K562 (cell line): ENCODE measurements around the gene PPP1R12B. TPM values are rescaled to one million over a fixed set of nuclear protein-coding genes. Genes with fewer than 3 reads are reported as not detected.

Source experiments
- ARID4B ChIP-seq: sonication (generic); formaldehyde crosslinking; IDR thresholded peaks from 2 replicates; pipeline ENCODE4 v1.8.0; 2022; ENCODE audit warnings: mild to moderate bottlenecking, missing genetic modification reagents
- BCOR ChIP-seq: fragments of 450-650 bp; IDR thresholded peaks from 2 replicates; pipeline ENCODE4 v1.6.1; 2016
- CREB1 ChIP-seq, 2 experiments: sonication (generic) in 1 of 2; formaldehyde crosslinking in 1 of 2; IDR thresholded peaks; 2 replicates each; pipeline versions ENCODE4 v1.6.1 to v1.8.0; 2012 to 2022; ENCODE audit warnings: inconsistent platforms in 1 of 2, mild to moderate bottlenecking in 1 of 2, missing genetic modification reagents in 1 of 2, moderate library complexity in 1 of 2
- CTBP1 ChIP-seq: fragments of 450-650 bp; IDR thresholded peaks from 2 replicates; pipeline ENCODE4 v1.6.1; 2016; ENCODE audit warnings: borderline replicate concordance
- FOS ChIP-seq: IDR thresholded peaks from 3 replicates; pipeline ENCODE4 v1.6.1; 2011; ENCODE audit not compliant: insufficient read length; ENCODE audit errors: extremely low read depth
- HIVEP1 ChIP-seq: fragments of 250-450 bp; sonication (Bioruptor Pico); IDR thresholded peaks from 2 replicates; pipeline ENCODE4 v1.4.0; 2020; ENCODE audit warnings: mild to moderate bottlenecking
- KAT8 ChIP-seq: fragments of 450-650 bp; IDR thresholded peaks from 2 replicates; pipeline ENCODE4 v1.6.1; 2016; ENCODE audit warnings: low read depth, mild to moderate bottlenecking
- KLF16 ChIP-seq: IDR thresholded peaks from 2 replicates; pipeline ENCODE4 v1.6.1; 2016; ENCODE audit warnings: antibody characterized with exemption
- MAFG ChIP-seq: fragments of 450-650 bp; conservative IDR thresholded peaks from 2 replicates; pipeline ENCODE4 v1.6.1; 2016; ENCODE audit warnings: missing genetic modification characterization, missing compliant biosample characterization
- MTA2 ChIP-seq: fragments of 450-650 bp; IDR thresholded peaks from 2 replicates; pipeline ENCODE4 v1.6.1; 2016; ENCODE audit warnings: low read depth
- NCOR1 ChIP-seq: fragments of 450-650 bp; IDR thresholded peaks from 2 replicates; pipeline ENCODE4 v1.6.1; 2016; ENCODE audit warnings: mild to moderate bottlenecking, moderate library complexity
- NFE2L1 ChIP-seq: fragments of 450-650 bp; IDR thresholded peaks from 2 replicates; pipeline ENCODE4 v1.6.1; 2016; ENCODE audit warnings: missing genetic modification characterization, low read depth, mild to moderate bottlenecking, missing compliant biosample characterization, moderate library complexity, borderline replicate concordance
- POLR3G ChIP-seq: IDR thresholded peaks from 2 replicates; pipeline ENCODE4 v1.6.1; 2011; ENCODE audit not compliant: insufficient read length, insufficient replicate concordance; ENCODE audit errors: extremely low read depth
- RBM17 ChIP-seq: fragments of 200-400 bp; formaldehyde crosslinking; IDR thresholded peaks from 2 replicates; pipeline ENCODE4 v1.6.1; 2017; ENCODE audit warnings: low read depth, mild to moderate bottlenecking, low read length, borderline replicate concordance
- SIX5 ChIP-seq, 2 experiments: IDR thresholded peaks; 2 replicates each; pipeline ENCODE4 v1.6.1; 2011; ENCODE audit warnings: low read length in 2 of 2, borderline replicate concordance in 1 of 2, low read depth in 1 of 2, mild to moderate bottlenecking in 1 of 2, moderate library complexity in 1 of 2; ENCODE audit not compliant: insufficient read depth in 1 of 2
- SLC30A9 ChIP-seq: fragments of 250-450 bp; sonication (Bioruptor Pico); IDR thresholded peaks from 2 replicates; pipeline ENCODE4 v1.8.0; 2022; ENCODE audit warnings: mild to moderate bottlenecking, moderate library complexity
- SMAD4 ChIP-seq: fragments of 250-450 bp; sonication (Bioruptor Pico); conservative IDR thresholded peaks from 2 replicates; pipeline ENCODE4 v1.8.0; 2021; ENCODE audit warnings: inconsistent platforms, mild to moderate bottlenecking, moderate library complexity
- SMC3 ChIP-seq: conservative IDR thresholded peaks from 2 replicates; pipeline ENCODE4 v1.6.1; 2011; ENCODE audit warnings: low read depth, low read length, improper control_type of control experiment; ENCODE audit not compliant: insufficient read depth
- ZFX ChIP-seq: sonication (generic); formaldehyde crosslinking; IDR thresholded peaks from 2 replicates; pipeline ENCODE4 v1.8.0; 2022; ENCODE audit warnings: mild to moderate bottlenecking, missing genetic modification reagents, moderate library complexity
- ZNF124 ChIP-seq: sonication (generic); formaldehyde crosslinking; IDR thresholded peaks from 2 replicates; pipeline ENCODE4 v1.8.1; 2022; ENCODE audit warnings: missing genetic modification reagents
- ZNF239 ChIP-seq: fragments of 250-450 bp; sonication (Bioruptor Pico); IDR thresholded peaks from 2 replicates; pipeline ENCODE4 v1.4.0; 2020; ENCODE audit warnings: mild to moderate bottlenecking
- ZNF263 ChIP-seq: sonication (generic); formaldehyde crosslinking; IDR thresholded peaks from 2 replicates; pipeline ENCODE4 v1.8.0; 2022; ENCODE audit warnings: mild to moderate bottlenecking, missing genetic modification reagents, borderline replicate concordance
- ZNF354B ChIP-seq: fragments of 250-450 bp; sonication (Bioruptor Pico); IDR thresholded peaks from 2 replicates; pipeline ENCODE4 v1.4.0; 2020
- ZNF639 ChIP-seq, 2 experiments: fragments of 200-800 bp in 1 of 2; sonication (Bioruptor generic) in 1 of 2; sonication (generic) in 1 of 2; formaldehyde crosslinking in 1 of 2; IDR thresholded peaks in 1 of 2; conservative IDR thresholded peaks in 1 of 2; 2 replicates each; pipeline versions ENCODE4 v1.5.0 to v1.6.1; 2016 to 2020; ENCODE audit warnings: missing compliant biosample characterization in 1 of 2, missing genetic modification characterization in 1 of 2, missing genetic modification reagents in 1 of 2
- polyA plus RNA-seq, 8 experiments: library from polyadenylated mRNA; depleted of rRNA in 4 of 8; stranded (reverse) in 5 of 8; unstranded in 3 of 8; fragments of >200 nt; fragmentation: Nextera tagmentation in 2 of 8; fragmentation: Illumina TruSeq in 1 of 8; extraction: Ambion mirVana in 2 of 8; extraction: Trizol in 1 of 8; gene quantifications; 2 replicates each; pipeline versions ENCODE4 v1.2.1 to v1.2.3, GENCODE V29; 2011 to 2014; ENCODE audit warnings: inconsistent platforms in 1 of 8, missing spikeins in 1 of 8
- total RNA-seq, 7 experiments: library from RNA; depleted of rRNA in 6 of 7; stranded (reverse); fragments of >200 nt in 6 of 7; fragmentation: Illumina TruSeq in 2 of 7; extraction: Trizol in 2 of 7; gene quantifications; 2 replicates each; pipeline versions ENCODE4 v1.2.1 to v1.2.3, GENCODE V29; 2011 to 2021; ENCODE audit warnings: low replicate concordance in 1 of 7

The PPP1R12B gene
- total and polyA plus RNA-seq, 9 of the 15 experiments (the other 6 are each of a cell fraction or from before 2014, with no cell fraction given): 0.73 to 16.9 (median 13.6) TPM

- no peak for TF ChIP-seq MAFG (tag)
- TF ChIP-seq SMC3: no peak
- no peak for TF ChIP-seq SIX5 (IDR thresholded peaks at IDR 0.05; ENCODE audit: borderline replicate concordance in 1 of 2, insufficient read depth in 1 of 2, low read depth in 1 of 2, low read length in 2 of 2)
- no peak for TF ChIP-seq ZNF263 (CRISPR knock-in tag)
- TF ChIP-seq ZNF354B: no peak
- TF ChIP-seq HIVEP1: no peak
- TF ChIP-seq SMAD4 (CRISPR knock-in tag): peak; percentile 34; the same call in 1 of the 2 replicates
- TF ChIP-seq MTA2: peak; percentile 40
- TF ChIP-seq ZNF639 (CRISPR knock-in tag; conservative IDR thresholded peaks at IDR 0.05 in 1 of 2, IDR thresholded peaks at IDR 0.05 in 1 of 2): no peak
- TF ChIP-seq RBM17: no peak
- peak; percentile 54; the same call in 1 of the 2 replicates for TF ChIP-seq KLF16
- no peak for TF ChIP-seq ARID4B (CRISPR knock-in tag)
- peak; percentile 51; the same call in 1 of the 2 replicates for TF ChIP-seq NCOR1
- TF ChIP-seq POLR3G: no peak
- peak; percentile 63; the same call in 1 of the 2 replicates for TF ChIP-seq CTBP1
- TF ChIP-seq BCOR: no peak
- TF ChIP-seq CREB1 (IDR thresholded peaks at IDR 0.05): no peak
- TF ChIP-seq CREB1 (CRISPR knock-in tag; IDR thresholded peaks at IDR 0.05): no peak
- TF ChIP-seq FOS: no peak
- TF ChIP-seq SLC30A9 (CRISPR knock-in tag): no peak
- TF ChIP-seq NFE2L1 (tag): no peak
- TF ChIP-seq ZFX (CRISPR knock-in tag): 0 out of 2 replicates have a peak, but pooled peaks have one; percentile 16
- no peak for TF ChIP-seq ZNF239 (CRISPR knock-in tag)
- no peak for TF ChIP-seq ZNF124 (CRISPR knock-in tag)
- TF ChIP-seq KAT8: no peak
Measured at GRCh38 chr1:202462342-202463076, 114.0 kb downstream of the PPP1R12B start (continued).
